ENCODE measurements around the gene ZBTB24. TPM values are rescaled to one million over a fixed set of nuclear protein-coding genes. Genes with fewer than 3 reads are reported as not detected.
"Not testable (repeated sequence)": the region's sequence is repeated elsewhere in the genome, so short reads cannot be mapped to it uniquely, and the experiment has no call there.

ZBTB24 gene
- polyA plus RNA-seq (2013, experiment 1 of 2): 13.8 TPM
- polyA plus RNA-seq (2013, experiment 2 of 2): 12.9 TPM

DNA sequence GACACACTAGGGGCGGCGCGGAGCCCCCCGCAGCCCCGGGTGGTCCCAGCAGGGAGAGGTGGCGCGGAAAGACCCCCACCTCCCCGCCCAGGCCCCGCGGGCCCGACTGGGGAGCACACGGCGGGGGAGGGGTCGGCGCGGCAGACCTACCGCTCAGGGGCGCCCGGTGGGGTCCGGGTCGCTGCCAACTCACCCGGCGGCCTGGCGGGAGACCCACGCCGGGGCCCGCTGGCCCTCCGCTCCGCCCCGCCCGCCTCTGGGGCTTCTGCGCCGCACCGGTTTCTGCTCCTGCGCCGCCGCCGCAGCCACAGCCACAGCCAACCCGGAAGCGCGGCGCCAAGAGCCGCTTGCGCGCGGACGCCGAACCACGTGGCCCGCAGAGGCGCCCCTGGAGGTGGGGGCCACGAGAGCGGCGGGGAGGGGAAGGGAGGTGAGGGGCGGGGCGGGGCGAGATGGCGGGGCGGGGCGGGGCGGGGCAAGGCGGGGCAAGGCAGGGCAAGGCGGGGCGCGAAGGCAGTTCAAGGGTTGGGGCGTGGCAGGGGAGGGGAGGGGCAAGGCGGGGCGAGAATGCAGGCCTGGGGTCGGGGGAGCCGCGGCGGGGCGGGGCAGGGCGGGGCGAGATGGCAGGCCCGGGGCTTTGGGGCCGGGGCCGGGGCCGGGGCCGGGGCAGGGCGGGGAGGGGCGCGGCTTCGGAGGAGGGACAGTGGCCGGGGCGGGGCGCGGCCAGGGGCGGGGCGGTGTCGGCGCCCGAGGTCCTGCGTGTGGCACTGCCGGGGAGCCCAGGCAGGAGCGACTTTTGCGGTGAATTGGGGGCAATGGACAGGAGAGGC is at the start of gene ZBTB24:
Gene ZBTB24, minus strand, starts transcription at position 315 of the 830 bp plus-strand sequence. CDS start 1,193 bp downstream, outside the sequence.
- Histone ChIP-seq H3K27me3 (ENCODE audit: insufficient read depth, low read length) (no peaks in the 10 kb centered on the region; the same call in 1 of the 2 replicates), H3K4me1 (ENCODE audit: insufficient read depth, low read length) (peaks cover 40% of the 10 kb centered on the region), H3K4me3 (ENCODE audit: low read length) (peak within 1 kb of the TSS; percentile 90), H3K9ac (ENCODE audit: low read depth, low read length) (peak within 1 kb of the TSS; percentile 81), H3K9me3 (ENCODE audit: insufficient read depth, low read depth, low read length) (no peaks in the 10 kb centered on the region), H3K36me3 (ENCODE audit: insufficient read depth, low read length) (peaks cover 35% of the 10 kb centered on the region), H3K27ac (ENCODE audit: low read depth, low read length) (peak within 1 kb of the TSS; percentile 68)
- under 1% methylated on average over 74 of the region's 97 CpGs for WGBS

GRCh38 chr6:109531446-109531845 is 48.4 kb upstream of the ZBTB24 start:
- Histone ChIP-seq H3K4me3 (ENCODE audit: low read length) (no peak overlapping the region), H3K9ac (ENCODE audit: low read depth, low read length) (no peak overlapping the region), H3K9me3 (ENCODE audit: insufficient read depth, low read depth, low read length) (no peaks in the 10 kb centered on the region), H3K36me3 (ENCODE audit: insufficient read depth, low read length) (no peaks in the 10 kb centered on the region), H3K27me3 (ENCODE audit: insufficient read depth, low read length) (no peaks in the 10 kb centered on the region), H3K27ac (ENCODE audit: low read depth, low read length) (no peak overlapping the region), H3K4me1 (ENCODE audit: insufficient read depth, low read length) (no peaks in the 10 kb centered on the region)
- 94% methylated on average over 6 of the region's 6 CpGs for WGBS

- Histone ChIP-seq H3K4me1 (ENCODE audit: insufficient read depth, low read length) (no peaks in the 10 kb centered on the region), H3K27ac (ENCODE audit: low read depth, low read length) (no peak overlapping the region), H3K36me3 (ENCODE audit: insufficient read depth, low read length) (no peaks in the 10 kb centered on the region), H3K9me3 (ENCODE audit: insufficient read depth, low read depth, low read length) (peaks cover 15% of the 10 kb centered on the region; the same call in 1 of the 2 replicates), H3K9ac (ENCODE audit: low read depth, low read length) (no peak overlapping the region), H3K4me3 (ENCODE audit: low read length) (no peak overlapping the region), H3K27me3 (ENCODE audit: insufficient read depth, low read length) (no peaks in the 10 kb centered on the region)
- 83% methylated on average over 3 of the region's 3 CpGs for WGBS
Measured at GRCh38 chr6:109527989-109528388, 45.0 kb upstream of the ZBTB24 start.

GRCh38 chr6:109526905-109527628 is 44.0 kb upstream of the ZBTB24 start:
- no peak overlapping the region for H3K27ac ChIP-seq (ENCODE audit: low read depth, low read length)
- no peak overlapping the region for H3K9ac ChIP-seq (ENCODE audit: low read depth, low read length)
- no peaks in the 10 kb centered on the region for H3K27me3 ChIP-seq (ENCODE audit: insufficient read depth, low read length)
- H3K4me1 ChIP-seq (ENCODE audit: insufficient read depth, low read length): no peaks in the 10 kb centered on the region
- H3K9me3 ChIP-seq (ENCODE audit: insufficient read depth, low read depth, low read length): peaks cover 16% of the 10 kb centered on the region; the same call in 1 of the 2 replicates
- no peaks in the 10 kb centered on the region for H3K36me3 ChIP-seq (ENCODE audit: insufficient read depth, low read length)
- no peak overlapping the region for H3K4me3 ChIP-seq (ENCODE audit: low read length)
- 51% methylated on average over 6 of the region's 7 CpGs for WGBS

GRCh38 chr6:109524129-109524528 is 41.1 kb upstream of the ZBTB24 start:
- H3K27me3 ChIP-seq (ENCODE audit: insufficient read depth, low read length): no peaks in the 10 kb centered on the region
- H3K9me3 ChIP-seq (ENCODE audit: insufficient read depth, low read depth, low read length): peaks cover 16% of the 10 kb centered on the region; the same call in 1 of the 2 replicates
- no peaks in the 10 kb centered on the region for H3K36me3 ChIP-seq (ENCODE audit: insufficient read depth, low read length)
- H3K27ac ChIP-seq (ENCODE audit: low read depth, low read length): no peak overlapping the region
- no peak overlapping the region for H3K4me3 ChIP-seq (ENCODE audit: low read length)
- H3K4me1 ChIP-seq (ENCODE audit: insufficient read depth, low read length): no peaks in the 10 kb centered on the region
- no peak overlapping the region for H3K9ac ChIP-seq (ENCODE audit: low read depth, low read length)

- H3K9ac ChIP-seq (ENCODE audit: low read depth, low read length): no peak overlapping the region
- H3K36me3 ChIP-seq (ENCODE audit: insufficient read depth, low read length): no peaks in the 10 kb centered on the region
- no peak overlapping the region for H3K4me3 ChIP-seq (ENCODE audit: low read length)
- 96% methylated on average over 2 of the region's 2 CpGs for WGBS
- H3K27ac ChIP-seq (ENCODE audit: low read depth, low read length): no peak overlapping the region
- H3K4me1 ChIP-seq (ENCODE audit: insufficient read depth, low read length): no peaks in the 10 kb centered on the region
- peaks cover 16% of the 10 kb centered on the region; the same call in 1 of the 2 replicates for H3K9me3 ChIP-seq (ENCODE audit: insufficient read depth, low read depth, low read length)
- no peaks in the 10 kb centered on the region for H3K27me3 ChIP-seq (ENCODE audit: insufficient read depth, low read length)
Measured at GRCh38 chr6:109523478-109523877, 40.5 kb upstream of the ZBTB24 start.

- Histone ChIP-seq H3K9me3 (ENCODE audit: insufficient read depth, low read depth, low read length) (peaks cover 16% of the 10 kb centered on the region; the same call in 1 of the 2 replicates), H3K27ac (ENCODE audit: low read depth, low read length) (no peak overlapping the region), H3K4me1 (ENCODE audit: insufficient read depth, low read length) (no peaks in the 10 kb centered on the region), H3K27me3 (ENCODE audit: insufficient read depth, low read length) (no peaks in the 10 kb centered on the region), H3K4me3 (ENCODE audit: low read length) (no peak overlapping the region), H3K9ac (ENCODE audit: low read depth, low read length) (no peak overlapping the region), H3K36me3 (ENCODE audit: insufficient read depth, low read length) (no peaks in the 10 kb centered on the region)
- WGBS: 100% methylated on average over 2 of the region's 3 CpGs
Measured at GRCh38 chr6:109521080-109521479, 38.1 kb upstream of the ZBTB24 start.

- H3K36me3 ChIP-seq (ENCODE audit: insufficient read depth, low read length); H3K27ac ChIP-seq (ENCODE audit: low read depth, low read length); H3K27me3 ChIP-seq (ENCODE audit: insufficient read depth, low read length); H3K4me1 ChIP-seq (ENCODE audit: insufficient read depth, low read length); H3K4me3 ChIP-seq (ENCODE audit: low read length); H3K9ac ChIP-seq (ENCODE audit: low read depth, low read length): not testable (repeated sequence)
- H3K9me3 ChIP-seq (ENCODE audit: insufficient read depth, low read depth, low read length): peaks cover 15% of the 10 kb centered on the region; the same call in 1 of the 2 replicates
Measured at GRCh38 chr6:109519647-109520046, 36.6 kb upstream of the ZBTB24 start.

DNA sequence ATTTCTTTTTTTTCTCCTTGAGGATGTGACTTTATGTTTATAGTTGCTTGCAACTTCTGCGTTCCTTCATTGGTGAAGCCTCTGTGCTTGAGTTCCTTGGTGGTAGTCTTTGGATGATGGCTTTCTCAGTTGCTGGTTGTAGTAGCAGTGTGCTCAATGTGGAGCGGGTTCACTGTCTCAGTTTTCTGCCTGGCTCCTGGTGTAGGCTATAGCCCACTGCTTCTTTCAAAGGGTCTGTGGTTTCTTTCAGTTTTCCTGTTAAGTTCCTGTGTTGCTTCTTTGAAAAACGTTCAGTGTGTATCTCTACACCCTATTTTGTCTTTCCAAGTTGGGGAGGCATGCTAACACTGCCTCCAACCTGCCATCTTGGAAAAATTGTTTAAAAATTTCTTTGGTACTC is 33.9 kb upstream of the ZBTB24 start:
- no peaks in the 10 kb centered on the region for H3K36me3 ChIP-seq (ENCODE audit: insufficient read depth, low read length)
- H3K27me3 ChIP-seq (ENCODE audit: insufficient read depth, low read length): no peaks in the 10 kb centered on the region
- peaks cover 22% of the 10 kb centered on the region for H3K4me1 ChIP-seq (ENCODE audit: insufficient read depth, low read length)
- no peak overlapping the region for H3K9ac ChIP-seq (ENCODE audit: low read depth, low read length)
- 65% methylated on average over 3 of the region's 3 CpGs for WGBS
- H3K27ac ChIP-seq (ENCODE audit: low read depth, low read length): no peak overlapping the region
- H3K9me3 ChIP-seq (ENCODE audit: insufficient read depth, low read depth, low read length): no peaks in the 10 kb centered on the region; the same call in 1 of the 2 replicates
- no peak overlapping the region for H3K4me3 ChIP-seq (ENCODE audit: low read length)

GRCh38 chr6:109515781-109516409 is 32.9 kb upstream of the ZBTB24 start:
- Histone ChIP-seq H3K36me3 (ENCODE audit: insufficient read depth, low read length) (no peaks in the 10 kb centered on the region), H3K27me3 (ENCODE audit: insufficient read depth, low read length) (no peaks in the 10 kb centered on the region), H3K9ac (ENCODE audit: low read depth, low read length) (no peak overlapping the region), H3K27ac (ENCODE audit: low read depth, low read length) (no peak overlapping the region), H3K9me3 (ENCODE audit: insufficient read depth, low read depth, low read length) (peaks cover 7% of the 10 kb centered on the region), H3K4me1 (ENCODE audit: insufficient read depth, low read length) (peaks cover 22% of the 10 kb centered on the region), H3K4me3 (ENCODE audit: low read length) (no peak overlapping the region)
- 93% methylated on average over 3 of the region's 6 CpGs for WGBS

GRCh38 chr6:109514946-109515345 is 31.9 kb upstream of the ZBTB24 start:
- WGBS: 93% methylated on average over 3 of the region's 3 CpGs

More at GRCh38 chr6:109514946-109515345, 31.9 kb upstream of the ZBTB24 start:
- Histone ChIP-seq H3K36me3 (ENCODE audit: insufficient read depth, low read length) (no peaks in the 10 kb centered on the region), H3K9me3 (ENCODE audit: insufficient read depth, low read depth, low read length) (peaks cover 17% of the 10 kb centered on the region), H3K9ac (ENCODE audit: low read depth, low read length) (no peak overlapping the region), H3K4me1 (ENCODE audit: insufficient read depth, low read length) (peaks cover 22% of the 10 kb centered on the region), H3K27me3 (ENCODE audit: insufficient read depth, low read length) (no peaks in the 10 kb centered on the region), H3K27ac (ENCODE audit: low read depth, low read length) (peak overlapping the region; percentile 89), H3K4me3 (ENCODE audit: low read length) (no peak overlapping the region)
